NCI-H2227 (cell line): ENCODE data around the gene FBP1.
"Not testable (repeated sequence)": the region's sequence is repeated elsewhere in the genome, so short reads cannot be mapped to it uniquely, and the experiment has no call there.

Experiments used
- DNase-seq: peaks from one replicate; lab custom pipeline; 2025; ENCODE audit not compliant: unreplicated experiment; lab: John Stamatoyannopoulos, UW

The FBP1 gene

GRCh38 chr9:94622087-94622800 is 17.1 kb downstream of the FBP1 start:
- no peak for DNase-seq

DNA sequence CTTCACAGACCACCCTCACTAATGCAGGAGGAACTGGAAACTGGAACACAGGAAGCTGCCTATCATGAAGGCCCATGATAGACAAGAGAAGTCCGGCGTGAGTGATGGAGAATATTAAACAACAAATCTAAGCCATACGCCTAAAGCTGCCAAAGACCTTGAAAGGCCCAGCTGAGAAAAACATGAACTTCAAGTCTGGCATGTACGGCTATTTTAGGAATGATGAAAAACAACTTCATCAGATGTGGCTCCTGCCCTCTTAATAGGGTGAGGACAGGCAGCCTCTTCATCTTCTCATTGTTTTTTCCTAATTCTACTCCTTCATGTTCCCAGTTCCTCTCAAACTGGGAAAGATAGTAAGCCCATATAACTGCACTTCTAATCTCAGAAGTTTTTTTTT is 20.3 kb downstream of the FBP1 start:
- DNase-seq: no peak

DNA sequence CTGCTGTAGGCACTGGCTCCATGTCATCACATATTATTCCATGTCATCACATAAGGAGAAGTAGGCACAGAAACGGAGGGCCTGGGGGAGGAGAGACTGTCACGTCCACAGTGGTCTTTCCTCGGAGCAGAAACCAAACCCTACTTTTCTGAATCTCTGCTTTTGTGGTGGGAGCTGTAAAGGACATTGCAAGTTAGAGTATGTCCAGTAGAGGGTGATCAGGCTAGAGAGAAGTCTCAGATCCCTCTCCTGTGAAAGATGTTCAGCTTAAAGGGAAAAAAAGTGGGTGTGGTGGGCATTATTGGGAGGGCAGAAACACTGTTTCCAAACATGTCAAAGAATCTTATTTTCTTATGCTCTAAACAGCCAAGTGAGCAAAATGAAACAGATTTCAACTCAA is 26.3 kb downstream of the FBP1 start:
- DNase-seq: no peak

DNA sequence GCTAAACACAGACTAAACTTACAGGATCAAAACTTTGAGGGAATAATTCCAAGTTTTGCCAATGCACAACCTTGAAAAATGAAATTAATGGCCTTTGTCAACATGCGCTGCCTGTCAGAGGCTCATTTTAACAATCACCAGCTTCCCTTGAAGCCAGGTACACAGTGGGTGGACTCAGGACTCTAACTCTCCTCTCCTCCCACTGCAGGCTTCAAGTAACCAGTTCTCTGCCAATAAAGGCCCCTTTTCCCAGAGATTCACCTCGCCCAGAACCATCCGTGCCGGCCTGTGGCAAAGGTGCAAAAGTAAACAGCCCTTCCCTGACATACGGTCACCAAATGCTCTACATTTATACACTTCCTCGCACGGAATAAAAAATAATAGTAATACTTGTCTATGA is 27.2 kb downstream of the FBP1 start:
- no peak for DNase-seq

DNA sequence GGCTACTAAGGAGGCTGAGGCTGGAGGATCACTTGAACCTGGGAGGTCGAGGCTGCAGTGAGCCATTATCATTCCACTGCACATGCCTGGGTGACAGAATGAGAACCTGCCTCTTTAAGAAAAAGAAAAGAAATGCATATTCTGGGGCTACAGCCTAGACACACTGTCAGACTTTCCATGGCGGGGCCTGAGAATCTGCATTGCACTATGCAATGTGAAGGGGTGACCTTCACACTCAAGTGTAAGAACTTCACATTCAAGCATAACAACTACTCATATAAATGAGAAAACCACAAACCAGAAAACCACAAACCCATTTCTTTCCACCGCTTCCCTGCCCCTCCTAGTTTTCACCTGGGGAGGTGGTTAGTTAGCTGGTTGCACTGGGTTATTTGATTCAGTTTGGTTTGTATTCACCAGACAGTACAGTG is 27.7 kb downstream of the FBP1 start:
- DNase-seq: no peak

DNA sequence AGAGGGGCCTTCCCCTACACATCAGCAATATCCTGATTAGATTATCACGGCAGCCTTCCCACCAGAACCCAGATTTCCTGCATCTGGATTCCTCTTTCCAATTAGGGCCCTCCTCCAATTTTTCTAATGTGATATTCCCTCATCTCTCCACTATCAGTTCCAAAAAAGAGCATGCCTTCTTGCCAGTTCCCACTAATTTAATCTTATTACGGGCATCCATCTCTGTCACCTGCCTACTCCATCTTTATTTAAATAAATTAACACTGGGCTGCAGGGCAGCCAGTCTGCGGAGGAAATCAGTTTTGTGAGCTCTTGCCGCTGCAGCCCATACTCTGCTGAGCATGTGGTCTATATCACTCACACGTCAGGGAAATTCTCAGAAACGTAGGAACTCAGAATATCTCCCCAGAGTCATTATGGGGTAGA is 29.1 kb downstream of the FBP1 start:
- no peak for DNase-seq

DNA sequence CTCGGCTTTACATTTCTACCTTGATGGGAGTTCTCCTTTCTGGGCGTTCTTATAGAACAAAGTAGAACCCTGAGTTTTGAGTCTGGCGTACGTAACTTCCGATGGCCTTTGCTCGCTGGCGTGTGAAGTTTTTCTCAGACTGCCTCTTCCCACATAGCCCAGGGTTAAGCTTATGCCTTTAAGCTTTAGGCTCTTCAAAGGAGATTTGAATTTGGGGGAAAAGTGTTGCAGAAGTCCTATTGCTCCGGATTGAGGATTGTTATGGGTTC is 32.0 kb downstream of the FBP1 start:
- DNase-seq: no peak

DNA sequence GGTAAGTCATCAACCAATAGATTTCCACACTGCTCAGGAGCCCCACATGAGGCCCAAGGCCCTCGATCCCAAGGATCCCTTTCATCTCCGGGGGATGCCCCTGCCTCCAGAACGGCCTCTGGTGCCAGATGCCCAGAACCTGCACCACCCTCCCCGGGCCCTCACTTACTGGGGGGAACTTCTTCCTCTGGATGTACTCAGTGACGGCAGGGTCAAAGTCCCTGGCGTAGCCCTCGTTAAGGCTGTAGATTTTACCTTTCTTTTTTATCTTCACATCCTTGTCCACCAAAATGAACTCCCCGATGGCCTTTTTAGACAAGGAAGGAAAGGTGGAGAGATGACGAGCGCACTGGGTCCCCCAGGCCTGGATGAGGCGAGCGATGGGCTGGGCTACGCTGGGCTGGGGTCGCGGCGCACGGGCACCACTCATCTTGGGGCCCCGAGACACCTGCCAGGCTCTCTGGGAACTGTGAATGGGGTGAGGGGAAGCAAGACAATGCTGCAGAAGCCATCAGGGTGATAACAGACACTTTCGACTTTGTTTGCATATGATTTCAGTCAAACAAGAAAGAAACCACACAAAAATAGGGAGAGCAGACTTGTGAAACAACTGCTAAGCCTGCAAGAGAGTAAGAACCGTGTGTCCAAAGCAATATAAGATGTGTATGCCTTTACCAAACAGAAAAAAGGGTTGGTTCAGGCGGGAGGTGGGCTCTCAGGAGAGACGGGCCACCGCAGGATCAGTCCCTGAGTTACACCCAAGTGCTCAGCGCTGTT is 32.5 kb downstream of the FBP1 start:
- DNase-seq: no peak

- DNase-seq: peak; percentile 86
Measured at GRCh38 chr9:94603259-94604160, 35.8 kb downstream of the FBP1 start.

DNA sequence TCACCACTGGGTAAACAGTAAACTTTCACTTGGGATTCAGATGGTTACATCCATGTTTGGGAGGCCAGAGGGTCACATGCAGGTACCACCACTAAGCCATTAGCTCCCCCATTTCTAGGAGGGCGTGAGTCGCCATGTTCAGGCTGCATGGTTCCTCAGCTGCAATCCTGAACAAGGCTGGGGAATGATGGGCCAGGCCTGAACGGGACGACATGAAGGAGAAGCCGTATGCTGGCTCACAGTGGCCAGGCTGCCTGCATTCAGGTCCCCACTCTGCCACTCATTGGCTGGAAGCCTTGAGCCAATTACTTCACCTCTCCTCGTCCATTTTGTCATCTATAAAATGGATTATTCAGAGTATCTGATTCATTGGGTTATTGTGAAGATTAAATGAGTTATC is 36.7 kb downstream of the FBP1 start:
- DNase-seq: no peak

DNA sequence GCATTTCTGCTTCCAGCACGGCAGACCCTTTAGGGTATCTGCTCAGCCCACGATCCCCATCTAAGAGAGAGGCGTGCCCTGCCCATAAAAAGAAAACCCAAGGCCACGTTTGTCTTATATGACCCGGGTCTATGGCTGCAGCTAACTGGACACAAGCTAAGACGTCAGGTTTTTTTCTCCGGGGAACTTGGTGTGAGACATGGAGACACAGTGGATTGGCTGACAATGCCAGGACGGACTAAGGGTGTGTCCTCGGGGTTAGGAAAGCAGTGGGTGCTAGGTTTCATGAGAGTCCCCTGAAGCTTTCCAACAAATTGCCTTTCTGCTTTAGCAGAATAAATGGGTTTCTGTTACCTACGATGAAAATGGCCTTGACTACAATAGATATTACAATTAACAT is 38.6 kb downstream of the FBP1 start:
- DNase-seq: no peak

- DNase-seq: no peak
Measured at GRCh38 chr9:94600258-94600657, 39.1 kb downstream of the FBP1 start.

- no peak for DNase-seq
Measured at GRCh38 chr9:94599102-94599501, 40.2 kb downstream of the FBP1 start.

DNA sequence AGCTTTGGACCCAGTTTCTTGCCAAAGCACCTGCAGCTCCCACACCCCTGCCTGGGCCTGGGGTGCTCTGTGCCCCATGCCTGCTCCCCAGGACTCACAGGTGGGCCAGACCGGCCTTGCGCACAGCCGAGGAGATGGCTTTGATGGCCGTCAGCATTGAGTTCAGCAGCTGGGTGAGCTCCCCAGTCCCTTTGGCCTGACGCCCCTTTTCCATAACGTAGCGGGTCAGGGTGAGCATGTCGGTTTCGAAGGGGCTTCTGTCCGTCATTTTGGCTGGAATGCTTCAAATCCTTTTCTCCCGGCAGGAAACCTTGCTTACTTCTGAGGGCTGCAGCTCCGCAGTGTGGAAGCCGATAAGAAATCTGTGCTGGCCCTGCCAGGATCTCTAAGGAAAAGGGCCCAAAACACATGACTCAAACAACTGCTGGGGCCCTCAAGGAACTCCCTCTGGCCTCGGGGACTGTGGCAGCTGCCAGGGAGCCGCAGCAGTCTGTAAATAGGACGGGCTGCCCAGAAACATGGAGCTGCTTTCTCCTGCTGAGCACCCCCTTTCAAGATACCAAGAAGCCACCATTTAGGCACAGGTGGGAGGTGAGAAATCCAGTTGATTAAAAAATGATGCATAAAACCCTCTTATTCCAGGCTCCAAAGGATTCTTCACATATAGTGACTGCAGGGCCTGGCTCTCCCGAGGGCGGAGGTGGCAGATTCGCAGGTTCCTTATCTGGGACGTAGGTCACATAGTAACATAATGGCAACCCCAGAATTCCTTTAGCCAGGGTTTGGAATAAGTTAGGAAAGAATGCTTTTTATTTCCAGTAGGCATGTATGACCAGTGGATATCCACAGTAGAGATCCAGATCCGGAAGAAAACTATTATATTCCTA is 45.6 kb downstream of the FBP1 start, which contains the start of gene FBP2:
Gene FBP2 (minus strand): TSS at position 366 of the 887 bp plus-strand sequence. CDS start 98 bp downstream, at position 268.
- DNase-seq: no peak

DNA sequence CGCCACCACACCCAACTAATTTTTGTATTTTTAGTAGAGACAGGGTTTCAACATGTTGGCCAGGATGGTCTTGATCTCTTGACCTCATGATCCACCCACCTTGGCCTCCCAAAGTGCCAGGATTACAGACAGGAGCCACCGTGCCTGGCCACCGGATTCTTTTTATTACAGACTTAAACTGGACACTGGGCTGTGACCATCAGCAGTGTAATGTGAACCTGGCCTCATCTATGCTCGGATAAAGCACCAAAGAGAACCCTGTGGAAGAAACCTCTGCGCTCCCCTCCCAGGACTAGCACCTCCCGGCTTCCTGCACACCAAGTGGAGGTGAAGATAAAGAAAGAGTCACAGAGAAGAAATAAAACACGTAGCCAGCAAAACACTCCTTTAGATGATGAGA is 46.6 kb downstream of the FBP1 start:
- not testable (repeated sequence) for DNase-seq

- DNase-seq: no peak
Measured at GRCh38 chr9:94591876-94592275, 47.4 kb downstream of the FBP1 start.

DNA sequence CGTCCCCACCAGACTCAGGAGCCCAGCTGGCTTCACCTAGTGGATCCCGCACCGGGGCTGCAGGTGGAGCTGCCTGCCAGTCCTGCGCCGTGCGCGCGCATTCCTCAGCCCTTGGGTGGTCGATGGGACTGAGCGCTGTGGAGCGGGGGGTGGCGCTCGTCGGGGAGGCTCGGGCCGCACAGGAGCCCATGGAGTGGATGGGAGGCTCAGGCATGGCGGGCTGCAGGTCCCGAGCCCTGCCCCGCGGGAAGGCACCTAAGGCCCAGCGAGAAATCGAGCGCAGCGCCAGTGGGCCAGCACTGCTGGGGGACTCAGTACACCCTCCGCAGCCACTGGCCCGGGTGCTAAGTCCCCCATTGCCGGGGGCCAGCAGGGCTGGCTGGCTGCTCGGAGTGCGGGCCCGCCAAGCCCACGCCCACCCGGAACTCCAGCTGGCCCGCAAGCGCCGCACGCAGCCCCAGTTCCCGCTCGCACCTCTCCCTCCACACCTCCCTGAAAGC is 48.2 kb downstream of the FBP1 start:
- DNase-seq: not testable (repeated sequence)

- DNase-seq: no peak
Measured at GRCh38 chr9:94588681-94589080, 50.6 kb downstream of the FBP1 start.

- DNase-seq: no peak
Measured at GRCh38 chr9:94586814-94587213, 52.5 kb downstream of the FBP1 start.

DNA sequence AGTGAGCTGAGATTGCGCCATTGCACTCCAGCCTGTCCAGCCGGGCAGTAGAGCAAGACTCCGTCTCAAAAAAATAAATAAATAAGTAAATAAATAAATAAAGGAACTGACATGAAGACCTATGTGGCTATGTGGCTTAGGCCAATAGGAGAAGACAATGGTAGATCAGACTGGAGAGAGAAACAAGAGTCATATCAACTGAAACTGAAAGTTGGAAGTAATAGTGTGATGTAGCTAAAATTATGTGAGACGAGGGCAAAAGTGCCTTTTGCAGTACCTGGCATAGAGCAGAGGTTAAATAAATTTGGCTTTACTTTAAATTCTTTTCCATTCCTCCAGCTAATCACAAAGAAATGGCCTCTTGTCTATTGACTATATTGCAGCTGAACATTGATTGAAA is 53.0 kb downstream of the FBP1 start:
- DNase-seq: no peak
